Measurements from ENCODE around the gene BCAT1.
"Not testable (repeated sequence)": the region's sequence is repeated elsewhere in the genome, so short reads cannot be mapped to it uniquely, and the experiment has no call there.

BCAT1 gene

DNA sequence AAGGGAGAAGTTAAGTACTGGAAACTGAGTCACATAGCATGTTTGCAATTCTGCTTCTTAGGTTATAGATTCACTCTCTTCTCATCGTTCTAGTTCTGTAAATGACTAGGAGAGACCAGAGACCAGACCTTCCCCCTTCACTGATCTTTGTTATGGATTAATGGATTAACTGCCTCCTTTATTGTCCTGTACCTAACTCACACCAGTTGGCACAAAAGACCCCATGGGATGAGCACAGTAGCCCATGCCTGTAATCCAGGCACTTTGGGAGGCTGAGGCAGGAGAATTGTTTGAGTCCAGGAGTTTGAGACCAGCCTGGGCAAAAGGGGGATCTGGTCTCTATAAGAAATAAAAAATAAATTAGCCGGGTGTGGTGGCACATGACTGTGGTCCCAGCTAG lies 20.8 kb downstream of the BCAT1 start:
- no peak for DNase-seq (ENCODE audit: low read depth in 2 of 2)

DNA sequence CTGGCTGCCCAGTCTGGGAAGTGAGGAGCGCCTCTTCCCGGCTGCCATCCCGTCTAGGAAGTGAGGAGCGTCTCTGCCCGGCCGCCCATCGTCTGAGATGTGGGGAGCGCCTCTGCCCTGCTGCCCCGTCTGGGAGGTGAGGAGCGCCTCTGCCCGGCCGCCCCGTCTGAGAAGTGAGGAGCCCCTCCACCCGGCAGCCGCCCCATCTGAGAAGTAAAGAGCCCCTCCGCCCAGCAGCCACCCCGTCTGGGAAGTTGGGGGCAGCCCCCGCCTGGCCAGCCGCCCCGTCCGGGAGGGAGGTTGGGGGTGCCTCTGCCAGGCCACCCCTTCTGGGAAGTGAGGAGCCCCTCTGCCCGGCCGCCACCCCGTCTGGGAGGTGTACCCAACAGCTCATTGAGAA lies 22.8 kb downstream of the BCAT1 start:
- DNase-seq (ENCODE audit: low read depth in 2 of 2) = not testable (repeated sequence)

DNA sequence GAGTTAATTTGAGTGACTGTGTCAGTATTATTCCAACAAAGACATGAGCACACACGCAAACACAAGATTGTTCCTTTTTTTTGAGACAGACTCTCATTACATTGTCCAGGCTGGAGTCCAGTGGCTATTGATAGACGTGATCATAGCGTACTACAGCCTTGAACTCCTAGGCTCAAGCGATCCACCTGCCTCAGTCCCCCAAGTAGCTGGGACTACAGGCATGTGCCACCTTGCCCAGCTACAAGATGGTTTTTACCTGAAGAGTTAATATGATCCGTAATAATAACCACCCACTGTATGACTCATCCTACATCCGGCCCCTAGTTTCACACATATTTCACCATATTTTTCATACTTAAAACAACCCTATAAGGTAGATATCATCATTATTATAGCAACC lies 26.8 kb downstream of the BCAT1 start:
- DNase-seq (ENCODE audit: low read depth in 2 of 2) = no peak

DNA sequence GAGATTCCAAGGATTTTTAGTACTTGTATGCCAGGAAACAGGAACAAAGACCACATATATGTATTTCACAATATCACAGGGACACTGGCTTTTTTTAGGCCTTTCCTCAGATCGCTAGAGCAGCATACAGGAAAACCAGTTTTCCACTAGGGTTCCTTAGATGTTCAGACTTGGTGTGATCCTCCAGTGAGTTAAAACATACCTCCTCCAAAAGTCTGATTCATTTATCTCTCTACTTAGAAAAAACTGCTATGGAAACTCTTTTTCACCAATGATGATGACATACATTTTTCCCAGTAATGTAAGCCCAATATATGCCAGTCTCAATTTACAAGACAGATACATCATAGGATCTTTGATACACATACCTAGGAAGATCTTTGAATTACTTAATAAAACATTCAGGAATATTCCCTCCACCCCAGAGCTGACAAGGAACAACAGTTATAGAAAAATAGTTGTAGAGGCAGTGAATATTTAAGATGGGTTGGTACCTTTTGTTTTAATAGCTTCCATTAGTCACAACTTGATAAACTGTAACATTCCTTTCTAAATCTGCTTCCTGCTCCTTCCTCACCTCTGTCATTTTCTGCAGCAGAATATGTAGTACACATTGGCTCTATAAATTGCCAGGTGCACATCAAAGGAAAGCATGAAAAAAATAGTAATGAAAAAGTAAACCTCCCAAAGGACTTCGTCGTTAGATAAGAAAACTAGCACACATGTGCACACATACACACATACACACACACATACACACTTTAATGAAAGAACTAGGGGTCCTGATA lies 27.5 kb downstream of the BCAT1 start:
- peak in 1 of 2 experiments; percentile 34 for DNase-seq (ENCODE audit: low read depth in 2 of 2)

DNA sequence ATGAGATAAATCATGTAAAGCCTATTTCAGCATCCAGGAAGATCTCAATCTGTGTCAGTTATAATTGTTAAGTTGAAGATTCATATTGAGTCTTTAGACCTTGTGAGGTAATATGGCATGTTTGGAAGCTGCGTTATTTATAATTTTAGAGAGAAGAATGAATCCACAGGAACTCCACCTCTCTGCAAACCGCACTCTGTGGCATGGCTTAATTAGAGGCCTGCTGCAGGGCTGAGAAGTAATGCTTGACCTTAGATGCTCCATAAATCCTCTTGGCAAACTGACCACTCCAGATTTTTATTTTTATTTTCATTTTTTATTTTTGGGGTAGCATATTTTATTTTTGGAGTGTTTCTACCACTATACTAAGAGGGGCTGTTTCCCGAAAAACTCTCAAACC lies 28.8 kb downstream of the BCAT1 start:
- no peak for DNase-seq (ENCODE audit: low read depth in 2 of 2)

DNA sequence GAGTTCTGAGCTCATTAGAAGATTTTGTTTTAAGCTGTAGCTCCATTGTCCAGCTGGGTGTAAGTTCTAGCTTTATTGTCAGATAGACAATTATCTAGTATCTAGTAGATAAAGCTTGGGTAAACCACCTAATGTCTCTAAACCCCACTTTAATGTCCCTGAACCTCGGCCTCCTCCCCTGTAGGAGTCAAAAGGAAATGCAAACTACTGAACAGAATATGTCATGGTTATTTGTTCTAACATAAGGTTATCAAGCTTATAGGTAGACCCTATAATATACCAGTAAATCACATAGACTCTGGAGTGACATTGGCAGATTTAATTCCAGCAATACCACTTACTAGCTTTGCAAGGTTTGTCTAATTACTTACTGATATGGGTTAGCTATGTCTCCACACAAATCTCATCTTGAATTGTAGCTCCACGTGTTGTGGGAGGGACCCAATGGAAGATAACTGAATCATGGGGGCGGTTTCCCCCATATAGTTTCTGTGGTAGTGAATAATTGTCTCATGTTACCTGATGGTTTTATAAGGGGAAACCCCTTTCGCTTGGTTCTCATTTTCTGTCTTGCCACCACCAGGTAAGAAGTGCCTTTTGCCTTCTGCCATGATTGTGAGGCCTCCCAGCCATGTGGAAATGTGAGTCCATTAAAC lies 29.4 kb downstream of the BCAT1 start:
- DNase-seq (ENCODE audit: low read depth in 2 of 2) = no peak

DNA sequence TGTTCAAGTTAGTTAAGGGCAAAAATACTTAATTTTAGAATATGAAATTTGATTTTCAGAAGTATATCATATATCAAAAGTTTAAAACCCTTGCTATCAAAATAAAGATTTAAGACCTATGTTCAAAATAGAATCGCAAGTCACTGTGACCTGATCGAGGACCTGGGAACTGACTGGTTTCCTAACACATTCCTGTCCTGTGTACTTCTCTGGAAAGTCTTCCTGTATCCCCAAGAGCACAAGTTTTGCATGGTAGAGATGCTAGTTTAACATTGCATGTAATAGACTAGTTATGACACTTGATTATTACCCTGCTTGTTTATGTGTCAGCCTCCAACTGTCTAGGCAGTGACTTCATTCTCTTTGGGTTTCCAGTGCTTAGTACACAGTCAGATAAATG lies 30.3 kb downstream of the BCAT1 start:
- DNase-seq (ENCODE audit: low read depth in 2 of 2) = no peak

DNA sequence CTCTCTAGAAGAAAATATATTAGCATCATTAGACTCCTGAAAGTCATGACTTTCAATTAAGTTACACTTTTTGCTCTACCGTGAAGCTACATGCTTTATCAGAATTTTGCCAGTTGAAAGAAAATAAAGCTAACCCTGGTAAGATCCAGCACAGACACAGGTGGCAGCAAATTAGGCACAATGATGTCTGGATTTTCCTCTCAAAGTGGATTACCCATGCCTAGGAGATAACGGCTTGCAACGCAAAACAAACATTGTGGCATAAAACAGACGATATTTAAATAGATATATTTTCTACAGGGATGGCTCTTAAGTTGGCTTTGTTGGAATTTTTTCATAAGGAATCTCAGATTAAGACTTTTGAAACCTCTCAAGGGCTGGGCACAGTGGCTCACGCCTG lies 33.4 kb downstream of the BCAT1 start:
- no peak for DNase-seq (ENCODE audit: low read depth in 2 of 2)

DNA sequence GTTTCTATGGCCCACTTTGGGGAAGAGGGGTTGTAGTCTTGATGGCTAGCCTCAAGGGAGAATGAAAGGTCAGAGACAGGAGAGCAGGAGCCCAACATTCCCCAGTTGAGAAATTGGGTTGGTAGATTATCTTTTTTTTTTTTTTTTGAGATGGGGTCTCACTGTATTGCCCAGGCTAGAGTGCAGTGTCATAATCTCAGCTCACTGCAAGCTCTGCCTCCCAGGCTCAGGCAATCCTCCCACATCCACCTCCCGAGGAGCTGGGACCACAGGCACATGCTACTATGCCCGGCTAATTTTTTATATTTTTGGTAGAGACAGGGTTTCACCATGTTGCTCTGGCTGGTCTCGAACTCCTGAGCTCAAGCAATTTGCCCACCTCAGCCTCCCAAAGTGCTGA lies 34.9 kb downstream of the BCAT1 start:
- DNase-seq (ENCODE audit: low read depth in 2 of 2) = no peak

DNA sequence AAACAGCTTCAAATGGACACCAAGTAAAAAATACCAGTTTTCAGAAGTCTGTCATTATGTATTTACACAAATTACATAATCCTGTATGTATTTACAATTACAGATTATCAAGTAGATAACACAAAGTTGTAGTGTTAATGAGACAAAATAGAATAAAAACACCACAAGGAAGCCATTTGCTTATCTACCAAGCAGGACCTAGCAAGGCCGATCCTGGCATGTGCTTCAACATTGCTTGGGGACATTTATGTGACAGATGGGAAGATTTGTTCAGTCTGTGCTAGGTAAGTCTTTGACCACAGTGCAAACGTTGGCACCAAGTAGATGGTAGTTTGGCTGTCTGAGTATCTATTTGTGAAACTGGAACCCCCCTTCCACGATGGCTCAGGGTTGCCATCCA lies 35.8 kb downstream of the BCAT1 start:
- no peak for DNase-seq (ENCODE audit: low read depth in 2 of 2)

DNA sequence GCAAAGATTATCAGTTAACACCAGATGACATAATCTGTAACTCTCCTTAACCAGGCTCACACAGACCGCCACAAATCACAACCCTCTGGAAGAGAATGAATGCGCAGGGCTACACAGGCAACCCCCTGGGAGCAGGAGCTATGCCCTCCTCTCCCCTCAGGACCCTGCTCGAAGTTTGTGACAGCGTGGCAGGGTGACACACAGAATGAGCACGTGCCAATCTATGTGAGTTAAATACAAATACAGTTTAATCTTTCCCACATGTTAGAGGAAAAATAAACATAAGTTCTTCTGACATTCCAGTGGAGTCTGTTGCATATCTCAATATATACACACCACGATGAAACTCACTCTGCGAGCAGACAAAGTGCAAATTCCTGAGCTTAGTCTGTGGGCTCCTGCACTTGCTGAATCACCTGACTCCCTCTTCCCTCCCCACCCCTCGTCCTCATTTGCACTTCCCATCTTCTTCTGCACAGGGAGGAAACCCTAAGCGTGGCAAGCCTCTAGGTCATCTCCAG lies 37.6 kb downstream of the BCAT1 start:
- DNase-seq (ENCODE audit: low read depth in 2 of 2) = peak; percentile 83 to 85

DNA sequence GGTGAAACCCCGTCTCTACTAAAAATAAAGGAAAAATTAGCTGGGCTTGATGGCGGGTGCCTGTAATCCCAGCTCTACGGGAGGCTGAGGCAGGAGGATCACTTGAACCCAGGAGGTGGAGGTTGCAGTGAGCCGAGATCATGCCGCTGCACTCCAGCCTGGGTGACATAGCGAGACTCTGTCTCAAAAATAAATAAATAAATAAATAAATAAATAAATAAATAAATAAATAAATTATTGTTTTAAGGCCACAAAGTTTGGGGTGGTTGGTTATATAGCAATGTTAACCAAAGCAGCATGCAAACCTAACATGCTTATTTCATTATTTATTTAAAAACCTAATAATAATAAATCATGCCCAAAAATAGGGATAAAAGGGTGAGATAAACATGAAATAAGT lies 38.7 kb downstream of the BCAT1 start:
- not testable (repeated sequence) for DNase-seq (ENCODE audit: low read depth in 2 of 2)

DNA sequence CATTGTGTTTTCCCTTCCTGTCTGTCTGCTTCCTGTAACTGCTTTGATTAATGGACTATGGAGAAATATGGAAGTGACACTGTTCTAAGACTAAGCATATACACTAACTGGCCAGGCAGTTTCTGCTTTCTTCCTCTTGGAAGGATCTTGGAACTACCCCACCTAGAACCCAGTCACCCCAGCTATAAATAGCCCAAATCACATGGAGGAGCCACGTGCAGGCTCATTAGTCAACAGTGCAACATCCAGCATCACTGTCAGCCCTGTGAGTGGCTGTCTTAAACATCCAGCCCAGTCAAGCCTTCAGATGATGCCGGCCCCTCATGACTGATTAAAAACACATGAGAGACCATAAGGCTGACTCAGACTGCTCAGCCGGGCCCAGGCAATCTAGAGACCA lies 39.2 kb downstream of the BCAT1 start:
- DNase-seq (ENCODE audit: low read depth in 2 of 2) = peak; percentile 72 to 76

DNA sequence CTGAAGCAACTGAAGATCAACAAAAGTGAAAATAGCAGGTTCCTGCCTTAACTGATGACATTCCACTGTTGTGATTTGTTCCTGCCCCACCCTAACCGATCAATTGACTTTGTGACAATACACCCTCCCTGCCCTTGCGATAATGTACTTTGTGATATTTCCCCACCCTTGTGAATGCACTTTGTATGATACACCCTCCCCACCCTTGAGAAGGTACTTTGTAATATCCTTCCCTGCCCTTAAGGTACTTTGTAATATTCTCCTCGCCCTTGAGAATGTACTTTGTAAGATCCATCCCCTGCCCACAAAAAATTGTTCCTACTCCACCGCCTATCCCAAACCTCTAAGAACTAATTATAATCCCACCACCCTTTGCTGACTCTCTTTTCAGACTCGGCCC lies 41.4 kb downstream of the BCAT1 start:
- no peak for DNase-seq (ENCODE audit: low read depth in 2 of 2)

DNA sequence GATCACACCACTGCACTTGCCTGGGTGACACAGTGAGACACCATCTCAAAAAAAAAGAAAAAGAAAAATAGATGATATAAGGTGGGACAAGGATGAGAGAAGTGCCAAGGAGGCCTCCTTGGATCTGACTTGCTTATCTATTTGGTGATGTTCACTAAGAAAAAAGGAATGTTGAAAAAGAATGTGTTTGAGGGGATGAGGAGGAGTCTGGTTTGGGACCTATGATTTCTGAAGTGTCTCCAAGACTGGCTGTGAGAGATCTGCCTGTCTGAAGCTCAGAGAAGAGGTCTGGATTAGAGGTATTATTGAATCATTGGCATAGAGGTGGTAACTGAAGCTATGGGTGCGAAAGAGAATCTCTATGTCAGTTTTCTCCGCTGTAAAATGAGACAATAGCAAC lies 42.8 kb downstream of the BCAT1 start:
- DNase-seq (ENCODE audit: low read depth in 2 of 2) = no peak

DNA sequence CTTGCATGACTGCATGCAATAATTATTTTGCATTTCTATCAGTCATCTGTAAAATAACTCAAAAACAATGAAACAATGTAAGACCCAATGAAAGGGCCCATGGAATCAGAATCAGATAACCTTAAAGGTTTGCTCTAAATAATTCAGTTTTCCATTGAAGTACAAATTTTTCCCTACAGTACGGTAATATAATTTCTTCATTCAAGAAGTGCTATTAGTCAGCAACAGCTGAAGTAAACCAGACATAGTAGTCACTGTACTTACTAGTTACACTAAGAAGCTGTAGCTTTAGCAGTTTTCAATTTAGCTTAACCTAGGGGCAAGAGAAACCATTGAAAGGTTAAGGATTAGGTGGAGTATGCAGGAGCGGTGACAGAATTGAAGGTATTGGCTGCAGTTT lies 43.5 kb downstream of the BCAT1 start:
- DNase-seq (ENCODE audit: low read depth in 2 of 2) = no peak

DNA sequence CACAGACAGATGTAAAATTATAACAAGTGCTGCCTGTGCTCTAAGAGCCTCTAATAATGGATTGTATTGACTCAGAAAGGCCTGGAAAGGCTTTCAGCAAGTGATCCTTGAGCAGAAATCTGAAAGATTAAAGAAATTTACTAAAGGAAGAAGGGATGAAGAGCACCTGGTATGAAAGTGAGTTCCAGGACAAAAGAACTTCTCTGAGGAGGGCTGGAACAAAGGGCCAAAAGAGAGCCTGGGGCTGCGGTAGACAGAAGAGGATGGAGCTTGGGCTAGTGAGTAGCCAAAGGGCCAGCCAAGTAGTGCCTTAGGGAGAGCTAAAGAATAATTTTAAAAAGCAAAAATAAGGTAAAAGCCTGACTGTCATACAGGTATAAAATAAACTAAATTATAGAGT lies 44.0 kb downstream of the BCAT1 start:
- DNase-seq (ENCODE audit: low read depth in 2 of 2) = no peak

DNA sequence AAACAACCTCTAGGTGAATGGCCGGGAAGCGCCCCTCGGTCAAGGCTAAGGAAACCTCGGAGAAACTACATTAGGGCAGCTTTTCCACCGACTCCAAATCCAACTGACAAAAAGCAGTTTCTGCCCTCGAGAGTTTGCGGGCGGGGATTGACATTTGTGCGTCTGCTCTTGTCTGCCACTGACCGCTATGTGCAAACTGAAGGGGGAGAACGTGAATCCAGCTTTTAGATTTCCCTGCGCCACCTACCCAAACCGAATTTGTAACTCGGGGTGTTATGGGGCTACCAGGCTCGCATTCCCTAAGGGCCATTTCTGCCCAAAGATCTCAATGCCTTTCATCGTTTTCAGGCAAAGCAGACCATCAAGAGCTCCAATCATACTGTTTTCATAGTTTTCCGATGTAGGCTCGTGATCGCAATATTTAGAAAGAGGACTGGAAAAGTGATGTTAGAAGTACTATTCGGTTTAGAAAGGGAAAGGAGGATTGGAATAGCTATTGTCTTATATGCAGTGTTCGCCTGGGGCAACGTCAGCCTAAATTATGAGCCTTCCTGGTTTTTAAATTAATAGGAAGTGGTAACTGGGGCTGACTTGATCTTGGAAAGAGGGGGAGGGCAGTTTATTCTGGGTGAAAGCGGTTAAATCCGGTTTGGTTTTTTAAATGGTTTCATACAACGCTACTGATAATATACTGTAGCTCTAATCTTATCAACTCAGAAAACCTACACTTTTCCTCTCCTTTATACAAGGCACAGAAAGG lies 45.4 kb downstream of the BCAT1 start:
- DNase-seq (ENCODE audit: low read depth in 2 of 2) = no peak

DNA sequence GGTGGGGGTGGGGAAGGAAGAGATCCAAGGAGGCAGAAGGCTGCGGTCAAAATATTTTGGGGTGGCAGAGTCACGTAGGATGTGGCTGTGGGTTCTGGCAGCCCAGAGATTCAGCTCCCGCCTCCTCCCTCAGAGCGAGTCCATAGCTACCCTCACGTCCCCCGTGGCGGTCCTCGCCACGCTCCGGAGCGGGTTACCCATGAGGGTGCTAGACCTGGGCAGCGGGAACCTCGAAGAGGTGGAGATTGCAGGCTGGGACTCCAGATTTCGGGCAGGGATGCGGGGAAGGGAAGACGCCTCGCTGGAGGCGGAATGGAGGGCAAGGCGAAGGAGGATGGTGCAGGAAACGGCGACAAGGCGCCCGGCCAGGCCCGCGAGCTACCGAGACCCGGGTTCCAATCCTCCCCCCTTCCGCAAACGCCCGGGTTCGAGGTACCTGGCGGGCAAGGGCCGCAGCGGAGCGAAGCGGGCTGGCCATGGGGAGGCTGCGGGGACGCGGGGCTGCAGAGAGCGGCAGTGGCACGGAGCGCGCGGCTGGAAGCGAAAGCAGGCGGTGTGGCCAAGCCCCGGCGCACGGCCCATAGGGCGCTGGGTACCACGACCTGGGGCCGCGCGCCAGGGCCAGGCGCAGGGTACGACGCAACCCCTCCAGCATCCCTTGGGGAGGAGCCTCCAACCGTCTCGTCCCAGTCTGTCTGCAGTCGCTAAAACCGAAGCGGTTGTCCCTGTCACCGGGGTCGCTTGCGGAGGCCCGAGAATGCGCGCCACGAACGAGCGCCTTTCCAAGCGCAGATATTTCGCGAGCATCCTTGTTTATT lies 46.2 kb downstream of the BCAT1 start:
- no peak for DNase-seq (ENCODE audit: low read depth in 2 of 2)

DNA sequence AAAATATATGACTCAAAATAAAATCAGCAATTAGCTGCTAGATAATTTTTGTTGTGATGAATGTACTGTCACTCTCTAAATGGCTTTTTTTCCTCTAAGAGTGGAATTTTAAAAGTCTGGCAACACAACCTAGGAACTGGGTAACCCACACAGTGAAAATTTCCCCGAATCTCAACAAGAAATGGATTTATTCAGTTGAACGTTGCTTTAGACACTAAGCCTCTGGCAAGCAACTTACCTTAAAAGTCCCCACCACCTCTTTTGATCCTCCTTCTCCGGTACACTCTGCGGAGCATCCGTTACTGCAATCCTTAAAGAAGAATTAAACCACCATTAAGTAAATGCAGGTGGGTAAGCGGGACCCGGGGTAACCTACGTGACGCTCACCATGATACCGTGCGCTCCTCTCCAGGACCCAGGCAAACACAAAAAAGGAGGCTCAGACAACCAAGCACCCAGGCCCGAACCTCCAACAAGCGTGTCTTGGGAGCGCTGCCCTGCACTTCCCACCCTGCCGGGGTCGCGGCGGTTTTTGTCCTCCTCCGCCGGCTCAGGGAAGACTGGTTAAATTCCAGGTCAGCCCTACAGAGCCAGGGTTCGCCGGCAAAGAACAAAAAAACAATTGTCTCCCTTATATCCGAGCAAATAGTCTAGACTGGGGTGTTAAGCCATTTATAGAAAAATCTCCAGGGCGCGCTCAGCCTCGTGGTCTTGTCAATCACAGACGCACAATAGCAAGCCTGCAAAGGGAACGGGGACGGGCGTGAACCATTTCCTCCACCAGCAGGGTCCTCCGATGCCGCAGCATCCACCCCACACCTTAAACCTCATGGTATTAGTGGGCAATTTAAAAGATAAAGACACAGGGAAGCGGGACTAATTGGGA lies 47.1 kb downstream of the BCAT1 start:
- no peak for DNase-seq (ENCODE audit: low read depth in 2 of 2)

DNA sequence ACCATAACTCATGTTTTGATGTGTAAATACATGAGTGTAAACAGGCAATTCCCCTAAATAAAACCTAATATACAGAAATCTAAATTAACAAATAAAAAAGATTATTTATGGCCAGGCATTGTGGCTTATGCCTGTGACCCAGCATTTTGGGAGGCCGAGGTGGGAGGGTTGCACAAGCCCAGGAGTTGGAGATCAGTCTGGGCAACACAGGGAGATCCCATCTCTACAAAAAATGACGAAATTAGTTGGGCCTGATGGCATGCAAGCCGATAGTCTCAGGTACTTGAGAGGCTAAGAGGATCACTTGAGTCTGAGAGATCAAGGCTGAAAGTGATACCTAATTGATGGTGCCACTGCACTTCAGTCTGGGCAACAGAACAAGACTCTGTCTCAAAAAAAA lies 48.7 kb downstream of the BCAT1 start:
- DNase-seq (ENCODE audit: low read depth in 2 of 2) = no peak
